ENCODE results near the gene MVB12A. TPM values are rescaled to one million over a fixed set of nuclear protein-coding genes. Genes with fewer than 3 reads are reported as not detected.
A peak's percentile ranks its signal among the peaks of the same experiment; 100 is the strongest.

The MVB12A gene
- total and polyA plus RNA-seq, 9 of the 15 experiments (the other 6 are each of a cell fraction or from before 2014, with no cell fraction given) = 1.2 to 46.2 (median 22.4) TPM

- ChIA-PET POLR2A (interaction anchor here (0.6 to 2.5 kb wide), 3 partner anchors 20 to 473 kb away, joined by 3 to 7 read pairs (median 4); partner anchors contain the start of gene RPL18A), CTCF (ENCODE audit: low intra/inter-chr PET ratio) (interaction anchor here (0.6 to 1.8 kb wide), 6 partner anchors 39 to 364 kb away, joined by 3 to 5 read pairs (median 4); no protein-coding TSS in a partner anchor)
- H3K36me3 ChIP-seq (ENCODE audit: control insufficient read depth, insufficient read depth, low read length) = no peaks in the 10 kb centered on the region
- no peak overlapping the region for H3K27ac ChIP-seq (ENCODE audit: extremely low read depth, low read depth, low read length)
- in situ Hi-C loops (cut with MboI) = loop anchor here (5.0 to 10.0 kb wide), 3 partner anchors 39 to 321 kb away; no protein-coding TSS in a partner anchor
- BruUV-seq (replicated peaks) = no TSS peak
- H3K79me2 ChIP-seq (ENCODE audit: control insufficient read depth, insufficient read depth, low read length) = no peaks in the 10 kb centered on the region
- peak overlapping the region in 1 of 2 experiments; percentile 43; a peak in 1 of 4 replicates for H3K9ac ChIP-seq (ENCODE audit: insufficient read depth in 1 of 2, low read depth in 2 of 2, low read length in 2 of 2)
- peaks cover 9% of the 10 kb centered on the region for H3K9me3 ChIP-seq (replicated peaks; ENCODE audit: control insufficient read depth, insufficient read depth, low read depth, low read length)
- H3K9me1 ChIP-seq (ENCODE audit: control insufficient read depth, insufficient read depth, low read length) = no peaks in the 10 kb centered on the region
- no peak overlapping the region for H3K4me3 ChIP-seq
- WGBS (ENCODE audit: insufficient coverage, low coverage, missing lambda C conversion rate) = 27% methylated on average over 17 of the region's 20 CpGs
- no peaks in the 10 kb centered on the region for H4K20me1 ChIP-seq (replicated peaks; ENCODE audit: control insufficient read depth, insufficient read depth, low read length)
- FAIRE-seq (peak; percentile 46), ATAC-seq (peak; percentile 80), DNase-seq (ENCODE audit: extremely low read depth in 1 of 4, low spot score in 3 of 4) (peak; percentile 75 to 78 (median 76))
- no peaks in the 10 kb centered on the region for H3K27me3 ChIP-seq (ENCODE audit: control insufficient read depth in 2 of 2, insufficient read depth in 2 of 2, low read length in 2 of 2)
- peaks cover 7 to 15% of the 10 kb centered on the region in 2 experiments; a peak in 3 of 5 replicates for H3K4me1 ChIP-seq (replicated peaks in 1 of 2; ENCODE audit: control insufficient read depth in 2 of 2, insufficient read depth in 2 of 2, low read length in 2 of 2)
- no peak overlapping the region for H2AFZ ChIP-seq (ENCODE audit: low read depth, low read length)
- intact Hi-C loops (cut with micrococcal nuclease) = loop anchor here (1.0 kb wide), 2 partner anchors 40 to 92 kb away; no protein-coding TSS in a partner anchor
- no peak overlapping the region for H3K4me2 ChIP-seq (ENCODE audit: insufficient read depth, low read length)
- TF ChIP-seq FOXA3 (CRISPR knock-in tag; conservative IDR thresholded peaks at IDR 0.05 in 1 of 2, IDR thresholded peaks at IDR 0.05 in 1 of 2) (0 out of 4 replicates have a peak, but pooled peaks of 1 of the 2 experiments have one; percentile 47), SMC3 (conservative IDR thresholded peaks at IDR 0.05; ENCODE audit: insufficient read depth, low read depth, low read length) (peak; percentile 68), MAX (CRISPR knock-in tag; IDR thresholded peaks at IDR 0.05) (peak; percentile 35), RBM25 (IDR thresholded peaks at IDR 0.05; ENCODE audit: low read depth, low read length, severe bottlenecking) (no peak), GATAD2A (IDR thresholded peaks at IDR 0.05) (0 out of 2 replicates have a peak, but pooled peaks have one; percentile 50), ZBTB7A (IDR thresholded peaks at IDR 0.05; ENCODE audit: borderline replicate concordance, control insufficient read depth, low read depth, low read length) (peak; percentile 99), PYGO2 (tag; IDR thresholded peaks at IDR 0.05) (no peak), ZMIZ1 (IDR thresholded peaks at IDR 0.05; ENCODE audit: low read depth in 2 of 2, low read length in 2 of 2) (0 out of 4 replicates have a peak, but pooled peaks of 1 of the 2 experiments have one; percentile 19), RAD21 (CRISPR knock-in tag; conservative IDR thresholded peaks at IDR 0.05 in 1 of 2, IDR thresholded peaks at IDR 0.05 in 1 of 2) (peak; percentile 71 to 85), CTCFL (IDR thresholded peaks at IDR 0.05; ENCODE audit: borderline replicate concordance, insufficient read depth, low read depth, low read length, poor library complexity, severe bottlenecking) (peak; percentile 40), TFAP4 (CRISPR knock-in tag; IDR thresholded peaks at IDR 0.05; ENCODE audit: borderline replicate concordance) (peak; percentile 24; the same call in 1 of the 2 replicates)
Measured at GRCh38 chr19:17385878-17386611, 33.8 kb upstream of the MVB12A start.
